HG02623 (cell line): ENCODE results near the gene HNRNPF.
"Not testable (repeated sequence)": the region's sequence is repeated elsewhere in the genome, so short reads cannot be mapped to it uniquely, and the experiment has no call there.

Experiments
- ATAC-seq: cut with Tn5 transposase; IDR thresholded peaks from one replicate; pipeline ENCODE4 v1.9.1; 2021; ENCODE audit warnings: moderate library complexity; ENCODE audit not compliant: unreplicated experiment

Gene HNRNPF

DNA sequence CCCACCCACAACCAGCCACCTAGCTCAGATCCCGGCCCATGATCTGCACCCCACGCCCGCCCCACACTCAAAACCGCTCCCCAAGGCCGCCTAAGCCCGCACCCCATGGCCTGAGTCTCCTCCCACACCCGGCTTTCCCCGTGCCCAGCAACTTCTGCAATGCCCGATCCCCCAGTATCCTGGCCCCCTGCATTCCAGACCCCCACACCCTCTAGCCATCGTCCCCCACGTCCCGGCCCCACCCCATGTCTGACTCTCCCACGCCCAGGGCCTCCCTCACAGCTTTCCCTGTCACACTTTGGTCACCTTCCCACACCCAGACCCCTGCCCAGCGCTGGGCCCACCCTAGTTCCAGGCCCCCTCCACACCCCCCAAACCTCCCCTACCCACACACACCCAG, 57.7 kb downstream of the HNRNPF start:
- no peak for ATAC-seq

DNA sequence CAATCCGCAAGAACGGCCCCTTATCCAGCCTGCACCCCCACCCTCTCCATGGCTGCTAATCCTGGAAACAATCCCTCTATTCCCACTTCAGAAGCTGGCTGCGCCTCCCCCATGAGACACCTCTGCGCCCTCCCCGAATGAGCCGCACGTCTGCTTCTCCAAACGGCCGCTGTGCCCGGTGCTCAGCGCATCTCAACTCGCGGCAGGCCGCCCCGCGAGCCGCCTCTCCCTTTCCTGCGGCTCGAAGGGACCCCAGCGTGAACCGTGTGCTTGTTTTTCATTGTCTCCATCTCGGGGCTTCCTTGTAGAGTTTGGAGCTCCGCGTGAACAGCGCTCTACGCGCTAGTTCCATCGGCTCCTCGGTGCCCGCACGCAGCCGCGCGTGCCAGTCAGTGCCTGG, 58.3 kb downstream of the HNRNPF start:
- ATAC-seq = no peak

DNA sequence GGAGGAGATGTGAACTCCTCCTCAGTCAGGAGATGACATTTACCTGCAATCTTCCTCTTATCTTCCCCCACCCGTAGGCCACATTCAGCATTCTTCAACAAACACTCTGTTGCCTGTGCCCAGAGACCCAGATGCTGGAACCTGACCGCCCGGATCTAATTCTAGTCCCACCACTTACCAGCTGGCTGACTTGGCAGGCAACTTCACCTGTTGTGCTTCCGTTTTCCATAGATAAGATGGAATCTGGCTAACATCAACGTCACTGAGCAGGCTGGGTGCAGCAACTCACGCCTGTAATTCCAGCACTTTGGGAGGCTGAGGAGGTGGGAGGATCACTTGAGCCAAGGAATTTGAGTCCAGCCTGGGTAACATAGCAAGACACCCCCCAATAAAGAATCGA, 58.8 kb downstream of the HNRNPF start:
- no peak for ATAC-seq

DNA sequence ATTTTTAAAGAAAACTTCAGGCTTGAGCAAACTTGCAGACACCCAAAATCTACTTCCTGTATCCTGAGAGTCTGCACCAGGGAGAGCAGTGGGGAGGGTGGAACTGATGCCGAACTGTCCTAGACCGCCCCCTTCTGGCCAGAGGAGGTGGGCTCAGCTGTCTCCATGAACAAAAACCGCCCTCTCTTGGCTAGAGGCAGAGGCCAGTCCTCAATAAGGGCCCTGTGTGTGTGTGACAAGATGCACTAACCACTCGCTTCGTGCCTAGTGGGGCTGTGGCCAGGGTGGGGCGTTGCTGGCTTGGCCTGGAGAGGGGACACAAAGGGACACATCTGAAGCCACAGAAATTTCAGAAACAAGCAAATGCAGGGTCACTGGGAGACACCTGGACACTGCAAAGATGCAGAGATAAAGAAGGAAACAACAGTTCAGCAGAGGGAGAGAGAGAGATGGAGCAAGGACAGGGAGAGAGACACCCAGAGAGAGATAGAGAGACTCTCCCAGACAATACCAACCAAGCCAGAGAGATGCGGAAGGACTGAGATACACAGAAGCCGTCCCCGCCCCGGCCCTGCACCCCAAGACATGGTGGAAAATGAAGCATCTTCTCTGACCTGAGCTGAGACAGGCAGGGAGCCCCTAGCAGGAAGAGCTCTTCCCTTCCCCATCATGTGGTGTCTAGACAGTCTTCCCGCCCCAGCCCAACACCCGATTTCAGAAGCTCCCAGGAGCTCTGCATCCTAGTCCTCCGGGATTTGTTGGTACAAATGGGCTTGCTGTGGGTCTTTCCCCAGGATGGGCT, 60.3 kb downstream of the HNRNPF start:
- ATAC-seq = peak; percentile 99

DNA sequence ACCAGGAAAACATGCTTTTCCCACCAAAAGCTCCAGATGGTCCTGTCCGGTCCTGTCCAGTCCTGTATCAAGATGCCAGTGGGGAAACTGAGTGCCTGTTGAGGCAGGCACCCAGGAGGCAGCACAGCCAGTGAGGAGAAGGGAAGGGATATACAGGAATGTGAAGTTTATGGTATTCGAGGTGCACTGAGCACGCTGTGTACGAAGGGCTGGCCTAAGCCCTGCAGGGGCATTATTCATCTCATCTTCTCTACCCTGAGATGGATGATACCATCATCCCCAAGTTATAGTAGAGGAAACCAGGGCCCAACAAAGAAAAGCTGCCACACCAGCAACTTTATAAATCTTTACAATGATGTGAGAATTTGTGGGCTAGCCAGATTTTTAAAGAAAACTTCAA, 61.0 kb downstream of the HNRNPF start:
- ATAC-seq = no peak

DNA sequence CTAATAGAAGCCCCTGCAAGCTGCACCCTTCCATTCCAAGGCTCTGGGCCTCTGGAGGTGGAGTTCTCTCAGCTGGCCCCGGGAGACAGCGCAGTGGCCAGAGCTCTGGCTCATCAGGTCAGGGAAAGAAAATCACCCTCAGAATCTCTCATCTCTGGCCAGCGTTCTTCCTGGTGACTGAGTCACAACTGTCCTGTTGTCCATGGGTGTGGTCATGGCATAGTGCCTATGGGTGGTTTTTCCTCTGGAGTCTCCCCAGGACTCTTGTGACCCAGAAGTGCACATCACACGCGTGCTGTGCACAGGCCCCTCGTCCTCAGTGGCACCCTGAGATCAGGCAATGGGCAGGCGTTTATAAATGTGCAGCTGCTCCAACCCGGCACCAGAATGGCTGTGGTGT, 64.9 kb downstream of the HNRNPF start:
- ATAC-seq = no peak

DNA sequence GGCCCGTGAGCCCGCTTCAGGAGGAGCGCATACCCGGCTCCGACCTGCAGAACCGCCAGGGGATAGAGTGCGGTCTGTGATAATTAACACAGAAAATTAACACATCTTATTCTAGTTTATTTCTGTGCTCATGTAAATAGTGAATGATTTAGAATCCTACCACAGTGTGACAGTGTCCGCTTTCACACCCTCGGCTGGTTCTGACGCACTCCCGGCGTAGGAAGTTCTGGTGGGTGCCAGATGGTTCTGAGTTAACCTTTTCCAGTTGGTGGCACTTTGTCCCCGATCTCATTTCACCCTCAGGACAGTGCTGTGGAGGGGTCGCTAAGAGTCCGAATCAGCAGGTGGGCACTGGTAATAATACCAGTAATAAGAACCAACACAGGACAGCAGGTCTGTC, 65.9 kb downstream of the HNRNPF start:
- no peak for ATAC-seq

DNA sequence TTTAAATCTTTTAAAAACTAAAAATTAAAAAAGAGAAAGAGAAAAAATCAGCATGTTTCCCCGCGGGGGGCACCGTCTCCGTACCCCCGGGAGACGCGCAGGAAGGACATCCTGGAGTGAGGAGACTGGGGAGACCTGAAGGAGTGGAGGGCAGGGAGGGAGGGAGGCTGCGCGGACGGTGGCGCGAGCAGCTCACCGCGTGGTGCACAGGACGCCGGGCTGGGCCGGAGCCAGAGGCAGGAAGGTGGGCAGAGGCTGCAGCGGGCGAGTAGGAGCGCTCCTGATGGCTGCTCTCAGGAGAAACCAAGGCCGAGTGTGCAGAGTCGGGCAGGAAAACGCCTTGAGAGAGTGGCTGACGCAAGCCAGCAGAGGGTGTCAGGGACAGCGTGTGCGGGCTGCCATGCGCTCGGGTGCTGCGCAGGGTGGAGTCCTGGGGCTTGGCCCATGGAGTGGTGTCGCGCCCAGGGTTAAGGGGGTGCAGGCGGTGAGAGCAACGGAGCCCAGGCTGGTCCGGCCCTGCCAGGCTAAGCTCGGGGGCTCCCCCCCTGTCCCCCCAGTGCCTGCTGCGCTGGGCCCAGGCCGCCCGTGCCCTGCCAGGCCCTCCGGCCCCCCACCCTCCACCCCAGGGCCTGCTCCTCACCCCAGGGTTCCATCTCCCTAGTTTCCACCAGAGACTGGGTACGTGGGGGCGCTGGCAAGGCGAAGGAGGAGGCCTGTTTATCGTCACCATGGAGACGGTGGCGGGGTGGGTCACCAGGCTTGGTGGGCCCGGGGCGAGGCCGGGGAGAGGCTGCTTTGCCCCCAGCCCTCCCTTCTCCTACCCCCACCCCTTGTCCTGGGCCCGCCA, 66.5 kb downstream of the HNRNPF start:
- ATAC-seq = no peak

DNA sequence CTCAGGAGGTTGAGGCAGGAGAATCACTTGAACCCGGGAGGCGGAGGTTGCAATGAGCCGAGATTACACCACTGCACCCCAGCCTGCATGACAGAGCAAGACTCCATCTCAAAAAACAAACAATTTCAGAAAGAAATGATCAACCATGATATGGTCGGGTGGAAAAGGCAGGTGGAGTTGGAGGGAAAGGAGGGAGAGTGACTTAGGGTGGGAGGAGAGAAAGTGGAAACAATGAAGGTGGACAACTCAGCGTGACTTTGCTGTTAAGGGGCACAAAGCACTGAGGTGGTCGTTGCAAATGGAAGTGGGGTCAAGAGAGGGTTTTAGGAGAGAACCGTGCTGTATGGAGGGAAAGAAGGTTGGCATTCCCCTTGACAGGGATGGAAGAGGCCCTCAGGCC, 67.5 kb downstream of the HNRNPF start:
- ATAC-seq = no peak

DNA sequence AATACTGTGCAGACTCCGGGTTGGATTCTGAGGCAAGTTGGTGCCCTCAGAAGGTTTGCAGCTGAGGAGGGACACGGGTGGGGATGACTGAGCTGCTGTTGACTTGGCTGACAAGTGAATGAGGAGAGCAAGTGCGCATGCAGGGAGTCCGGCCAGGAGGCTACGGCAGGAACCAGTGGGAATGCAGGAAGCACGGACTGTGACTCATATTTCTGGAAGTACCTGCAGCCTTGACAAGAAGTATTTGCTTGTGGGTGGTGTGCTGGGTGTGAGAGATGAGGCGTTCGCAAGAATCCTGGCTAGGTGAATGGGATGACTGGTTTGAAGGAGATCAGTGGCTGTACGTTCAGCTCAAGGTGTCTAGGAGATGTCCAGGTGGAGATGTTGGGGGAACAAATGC, 68.4 kb downstream of the HNRNPF start:
- no peak for ATAC-seq

DNA sequence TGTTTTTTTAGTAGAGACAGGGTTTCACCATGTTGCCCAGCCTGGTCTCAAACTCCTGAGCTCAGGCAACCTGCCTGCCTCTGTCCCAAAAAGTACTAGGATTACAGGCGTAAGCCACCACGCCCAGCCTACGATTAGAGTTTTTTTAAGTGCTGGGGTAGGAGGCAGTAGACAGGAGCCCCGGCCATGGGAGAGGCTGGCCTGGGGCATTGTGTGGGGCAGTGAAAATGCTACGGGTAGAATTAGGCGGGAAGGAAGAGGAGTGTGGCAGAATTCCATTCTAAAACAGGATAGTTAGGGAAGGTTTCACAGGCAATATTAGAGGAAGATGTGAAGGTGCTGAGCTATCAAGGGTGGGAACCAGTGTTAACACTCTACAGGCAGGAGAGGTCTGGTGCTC, 68.9 kb downstream of the HNRNPF start:
- no peak for ATAC-seq

DNA sequence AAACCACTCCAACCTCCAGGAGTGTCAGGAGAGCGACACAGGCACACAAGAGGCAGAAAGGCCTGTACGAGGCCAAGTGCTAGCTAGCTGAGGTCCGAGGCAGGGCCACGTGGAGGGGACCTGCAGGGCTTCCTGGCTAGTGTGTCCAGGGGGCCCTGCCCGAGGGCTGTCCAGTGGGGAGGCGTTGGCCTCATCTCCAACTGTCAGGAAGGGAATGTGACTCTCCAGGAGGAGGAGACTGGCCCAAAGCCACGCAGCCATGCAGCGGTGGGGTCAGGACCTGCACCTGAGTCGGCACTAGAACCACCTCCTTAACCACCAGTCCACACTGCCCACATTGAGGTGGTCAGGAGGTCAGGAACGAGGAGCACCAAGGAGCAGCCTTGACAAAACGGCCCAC, 69.8 kb downstream of the HNRNPF start:
- ATAC-seq = no peak

DNA sequence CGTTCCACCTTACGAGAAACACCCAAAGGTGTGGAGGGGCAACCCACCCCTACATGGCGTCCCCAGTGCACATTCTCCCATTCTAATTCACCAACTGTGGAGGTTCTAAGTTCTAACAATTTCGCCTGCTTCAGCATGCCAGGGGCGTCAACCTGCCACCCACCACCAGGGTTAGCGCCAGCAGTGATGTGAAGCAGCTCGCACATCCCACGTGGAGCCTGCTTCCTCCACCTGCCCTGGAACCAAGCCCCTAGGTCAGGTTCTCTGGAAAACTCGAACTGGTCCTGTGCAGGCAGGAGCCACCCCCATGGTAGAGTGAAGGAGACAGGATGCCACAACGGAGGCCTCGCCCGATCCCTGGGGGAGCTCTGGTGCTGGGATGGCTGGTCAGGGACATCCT, 70.9 kb downstream of the HNRNPF start:
- no peak for ATAC-seq

DNA sequence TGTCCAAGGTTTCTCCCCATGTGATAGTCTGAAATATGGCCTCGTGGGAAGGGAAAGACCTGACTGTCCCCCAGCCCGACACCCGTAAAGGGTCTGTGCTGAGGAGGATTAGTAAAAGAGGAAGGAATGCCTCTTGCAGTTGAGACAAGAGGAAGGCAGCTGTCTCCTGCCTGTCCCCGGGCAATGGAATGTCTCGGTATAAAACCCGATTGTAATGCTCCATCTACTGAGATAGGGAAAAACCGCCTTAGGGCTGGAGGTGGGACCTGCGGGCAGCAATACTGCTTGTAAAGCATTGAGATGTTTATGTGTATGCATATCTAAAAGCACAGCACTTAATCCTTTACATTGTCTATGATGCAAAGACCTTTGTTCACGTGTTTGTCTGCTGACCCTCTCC, 71.5 kb downstream of the HNRNPF start:
- not testable (repeated sequence) for ATAC-seq

DNA sequence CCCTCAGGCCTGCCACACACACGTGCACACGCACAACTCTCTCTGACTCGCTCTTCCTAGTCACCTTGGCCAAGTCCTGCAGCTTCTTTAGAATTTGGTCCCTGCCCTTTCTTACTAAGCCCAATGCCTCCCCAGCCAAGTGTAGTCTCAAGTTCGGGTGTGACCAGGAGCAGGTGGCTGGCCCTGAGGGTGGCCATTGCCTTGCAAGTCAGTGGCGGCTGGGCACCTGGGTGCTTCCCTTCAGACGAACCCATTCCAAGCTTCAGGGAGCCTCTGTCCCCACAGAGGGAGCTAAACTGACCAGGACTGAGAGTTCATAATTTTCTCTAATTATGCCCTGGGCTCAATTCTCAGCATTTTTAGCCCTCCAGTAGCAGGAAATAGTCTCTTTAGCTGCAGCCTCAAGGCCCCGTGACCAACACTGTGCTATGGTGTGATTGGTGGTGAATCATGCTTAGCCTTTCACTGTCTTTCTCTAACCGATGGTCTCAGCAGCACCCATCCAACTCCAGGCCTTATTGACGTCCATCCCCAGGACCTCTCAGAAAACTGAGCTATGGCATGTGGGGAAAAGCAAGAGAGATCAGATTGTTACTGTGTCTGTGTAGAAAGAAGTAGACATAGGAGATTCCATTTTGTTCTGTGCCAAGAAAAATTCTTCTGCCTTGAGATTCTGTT, 72.2 kb downstream of the HNRNPF start:
- ATAC-seq = no peak

DNA sequence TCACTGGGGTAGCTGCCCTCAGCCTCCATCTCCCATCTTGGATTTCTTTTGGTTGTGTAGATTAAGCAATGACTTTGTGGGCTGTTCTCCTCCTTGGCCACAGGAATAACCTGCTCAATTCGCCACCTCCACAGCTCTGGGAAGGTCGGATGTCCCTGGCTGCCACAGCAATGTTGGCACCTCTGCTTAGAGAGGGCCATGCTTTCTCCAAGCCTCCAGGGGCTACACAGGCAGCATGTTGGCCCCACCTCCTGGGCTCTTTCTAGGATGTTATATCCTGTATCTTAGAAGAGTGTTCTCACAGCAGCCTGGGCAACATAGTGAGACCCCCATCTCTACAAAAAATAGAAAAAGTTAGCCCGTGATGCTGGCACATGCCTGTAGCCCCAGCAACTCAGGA, 72.9 kb downstream of the HNRNPF start:
- ATAC-seq = no peak
